SU-DHL-6 (cell line): ENCODE results near the gene TNIK.

Source experiments
- H2AFZ ChIP-seq: fragments of 200-600 bp; sonication (generic); 2 replicates; pipeline ENCODE4 v1.6.1; 2014; ENCODE audit warnings: low read depth, mild to moderate bottlenecking, moderate library complexity, mixed read lengths, antibody characterized with exemption, low read length; ENCODE audit not compliant: severe bottlenecking
- H3F3A ChIP-seq: fragments of 200-600 bp; shearing (Covaris generic); 2 replicates; pipeline ENCODE4 v1.6.0; 2016; ENCODE audit warnings: antibody characterized with exemption, mild to moderate bottlenecking; ENCODE audit not compliant: insufficient read depth
- H3K27ac ChIP-seq: fragments of 200-600 bp; sonication (generic); 2 replicates; pipeline ENCODE4 v1.5.1; 2016; ENCODE audit warnings: low read depth, mild to moderate bottlenecking, low read length, moderate library complexity, mixed read lengths
- H3K27me3 ChIP-seq: fragments of 200-600 bp; sonication (generic), shearing (Covaris generic); 2 replicates; pipeline ENCODE4 v1.6.0; 2014; ENCODE audit warnings: mild to moderate bottlenecking, low read length
- H3K36me3 ChIP-seq: fragments of 200-600 bp; sonication (generic); 2 replicates; pipeline ENCODE4 v1.6.1; 2014; ENCODE audit warnings: mild to moderate bottlenecking, low read length, mixed read lengths
- H3K4me2 ChIP-seq: fragments of 300-600, 200-600 bp; shearing (Covaris generic), sonication (generic); 2 replicates; pipeline ENCODE4 v1.6.0; 2014; ENCODE audit warnings: low read length, low read depth, mild to moderate bottlenecking; ENCODE audit not compliant: poor library complexity, severe bottlenecking
- H3K4me3 ChIP-seq: fragments of 200-600 bp; sonication (generic); 2 replicates; pipeline ENCODE4 v1.5.1; 2014; ENCODE audit warnings: antibody characterized with exemption, low read length, mild to moderate bottlenecking, mixed read lengths; ENCODE audit not compliant: insufficient read depth, poor library complexity, severe bottlenecking
- H3K79me2 ChIP-seq: fragments of 200-600 bp; sonication (generic); 2 replicates; pipeline ENCODE4 v1.6.1; 2014; ENCODE audit warnings: mild to moderate bottlenecking, low read length, moderate library complexity; ENCODE audit not compliant: insufficient read depth
- H3K9ac ChIP-seq: fragments of 200-600 bp; sonication (generic); 2 replicates; pipeline ENCODE4 v1.7.0; 2014; ENCODE audit warnings: mild to moderate bottlenecking, low read length
- H3K9me2 ChIP-seq: fragments of 200-600 bp; sonication (generic); replicated peaks from 2 replicates; pipeline ENCODE4 v1.6.1; 2014; ENCODE audit warnings: low read length; ENCODE audit not compliant: insufficient read depth
- H3K9me3 ChIP-seq: fragments of 200-600 bp; sonication (generic); 2 replicates; pipeline ENCODE4 v1.6.1; 2014; ENCODE audit warnings: low read length, mixed read lengths; ENCODE audit not compliant: insufficient read depth
- H4K20me1 ChIP-seq: fragments of 200-600 bp; sonication (generic); 2 replicates; pipeline ENCODE4 v1.6.1; 2014; ENCODE audit warnings: low read depth, mild to moderate bottlenecking, antibody characterized with exemption, low read length, moderate library complexity, mixed read lengths
- CTCF ChIP-seq: fragments of 200-600 bp; sonication (generic); IDR thresholded peaks from one replicate; pipeline ENCODE4 v1.5.1; 2017; ENCODE audit warnings: antibody characterized with exemption, mild to moderate bottlenecking, low read length, moderate library complexity; ENCODE audit not compliant: insufficient read depth, poor library complexity, severe bottlenecking
- EZH2phosphoT487 ChIP-seq: fragments of 200-600 bp; sonication (generic), shearing (Covaris generic); conservative IDR thresholded peaks from 2 replicates; pipeline ENCODE4 v1.6.1; 2018; ENCODE audit warnings: mild to moderate bottlenecking, antibody characterized with exemption, low read length, moderate library complexity, mixed read lengths

Gene TNIK

GRCh38 chr3:171236265-171237008 is 223.8 kb downstream of the TNIK start:
- no peaks in the 10 kb centered on the region for H3F3A ChIP-seq
- no peak for TF ChIP-seq EZH2phosphoT487
- no peak for TF ChIP-seq CTCF
- no peaks in the 10 kb centered on the region for H3K9me3 ChIP-seq
- no peak overlapping the region for H3K27ac ChIP-seq
- no peaks in the 10 kb centered on the region for H3K27me3 ChIP-seq
- no peaks in the 10 kb centered on the region for H3K9me2 ChIP-seq
- no peak overlapping the region for H3K4me2 ChIP-seq
- H3K79me2 ChIP-seq: no peaks in the 10 kb centered on the region
- H3K9ac ChIP-seq: no peak overlapping the region
- no peaks in the 10 kb centered on the region for H4K20me1 ChIP-seq
- H3K4me3 ChIP-seq: no peak overlapping the region
- H2AFZ ChIP-seq: no peak overlapping the region
- H3K36me3 ChIP-seq: no peaks in the 10 kb centered on the region

GRCh38 chr3:171234298-171235010 is 225.8 kb downstream of the TNIK start:
- H3K4me3 ChIP-seq: no peak overlapping the region
- no peak overlapping the region for H2AFZ ChIP-seq
- H3K27ac ChIP-seq: no peak overlapping the region
- no peaks in the 10 kb centered on the region for H3K79me2 ChIP-seq
- H3K27me3 ChIP-seq: no peaks in the 10 kb centered on the region
- H3F3A ChIP-seq: no peaks in the 10 kb centered on the region
- no peak overlapping the region for H3K4me2 ChIP-seq
- no peaks in the 10 kb centered on the region for H3K36me3 ChIP-seq
- H3K9me2 ChIP-seq: no peaks in the 10 kb centered on the region
- TF ChIP-seq EZH2phosphoT487 (no peak), CTCF (no peak)
- H3K9ac ChIP-seq: no peak overlapping the region
- no peaks in the 10 kb centered on the region for H4K20me1 ChIP-seq
- no peaks in the 10 kb centered on the region for H3K9me3 ChIP-seq

- Histone ChIP-seq H3K27me3 (no peaks in the 10 kb centered on the region), H3F3A (no peaks in the 10 kb centered on the region), H3K4me2 (no peak overlapping the region), H3K27ac (no peak overlapping the region), H3K9ac (no peak overlapping the region), H3K36me3 (no peaks in the 10 kb centered on the region), H3K9me3 (no peaks in the 10 kb centered on the region), H4K20me1 (no peaks in the 10 kb centered on the region), H3K9me2 (no peaks in the 10 kb centered on the region), H3K4me3 (no peak overlapping the region), H2AFZ (no peak overlapping the region), H3K79me2 (no peaks in the 10 kb centered on the region)
- TF ChIP-seq EZH2phosphoT487: no peak
- no peak for TF ChIP-seq CTCF
Measured at GRCh38 chr3:171231361-171231760, 228.8 kb downstream of the TNIK start.
